ENCODE measurements around the gene PLD3. TPM values are rescaled to one million over a fixed set of nuclear protein-coding genes. Genes with fewer than 3 reads are reported as not detected.

PLD3 gene
- total RNA-seq, 3 donors from 2014 or later (not counting 1 experiment from before 2014, with no cell fraction given): 107 to 140 (median 109) TPM

GRCh38 chr19:40342644-40343311 is 5.7 kb upstream of the PLD3 start:
- no peaks in the 10 kb centered on the region for H3K9me3 ChIP-seq (ENCODE audit: control insufficient read depth, insufficient read depth, low read length)
- no peaks in the 10 kb centered on the region for H3K27me3 Mint-ChIP-seq (ENCODE audit: low read depth in 2 of 2)
- H3K36me3 Mint-ChIP-seq: no peaks in the 10 kb centered on the region
- no peak overlapping the region for H3K27ac ChIP-seq (ENCODE audit: low read length)
- no peaks in the 10 kb centered on the region for H3K9me3 Mint-ChIP-seq
- peaks cover 4 to 19% of the 10 kb centered on the region in 2 donors for H3K4me1 Mint-ChIP-seq
- DNase-seq: no peak
- peaks cover 3% of the 10 kb centered on the region for H3K36me3 ChIP-seq (ENCODE audit: control insufficient read depth, insufficient read depth, low read length)
- intact Hi-C loops (cut with micrococcal nuclease): no loop called here
- H3K4me1 ChIP-seq (ENCODE audit: control insufficient read depth, insufficient read depth, low read length): peaks cover 8% of the 10 kb centered on the region
- WGBS (ENCODE audit: insufficient coverage): 93% methylated on average over 10 of the region's 11 CpGs
- H3K27me3 ChIP-seq (ENCODE audit: control insufficient read depth, insufficient read depth, low read length): no peaks in the 10 kb centered on the region
- no peak overlapping the region for H3K27ac Mint-ChIP-seq
- TF ChIP-seq CTCF (IDR thresholded peaks at IDR 0.05): no peak
- H3K4me3 ChIP-seq (ENCODE audit: low read length): no peak overlapping the region
- no peak for ATAC-seq
- H3K4me3 Mint-ChIP-seq: no peak overlapping the region

- no peak for TF ChIP-seq CTCF (IDR thresholded peaks at IDR 0.05)
- H3K27me3 ChIP-seq (ENCODE audit: control insufficient read depth, insufficient read depth, low read length): no peaks in the 10 kb centered on the region
- H3K9me3 Mint-ChIP-seq: no peaks in the 10 kb centered on the region
- peak overlapping the region in 1 of 2 donors; percentile 14 for H3K27ac Mint-ChIP-seq
- ATAC-seq (no peak), DNase-seq (no peak)
- H3K36me3 Mint-ChIP-seq: no peaks in the 10 kb centered on the region
- H3K4me1 Mint-ChIP-seq: peaks cover 18 to 34% of the 10 kb centered on the region in 2 donors
- peaks cover 17% of the 10 kb centered on the region for H3K4me1 ChIP-seq (ENCODE audit: control insufficient read depth, insufficient read depth, low read length)
- 66% methylated on average over 7 of the region's 7 CpGs for WGBS (ENCODE audit: insufficient coverage)
- no peaks in the 10 kb centered on the region for H3K27me3 Mint-ChIP-seq (ENCODE audit: low read depth in 2 of 2)
- no peaks in the 10 kb centered on the region for H3K9me3 ChIP-seq (ENCODE audit: control insufficient read depth, insufficient read depth, low read length)
- no peak overlapping the region for H3K27ac ChIP-seq (ENCODE audit: low read length)
- intact Hi-C loops (cut with micrococcal nuclease): no loop called here
- H3K4me3 ChIP-seq (ENCODE audit: low read length): no peak overlapping the region
- H3K4me3 Mint-ChIP-seq: no peak overlapping the region
- H3K36me3 ChIP-seq (ENCODE audit: control insufficient read depth, insufficient read depth, low read length): peaks cover 3% of the 10 kb centered on the region
Measured at GRCh38 chr19:40344422-40344821, 4.1 kb upstream of the PLD3 start.

- H3K27ac Mint-ChIP-seq: peak overlapping the region; percentile 79 to 87
- TF ChIP-seq CTCF (IDR thresholded peaks at IDR 0.05): no peak
- peak overlapping the region; percentile 89 for H3K4me3 Mint-ChIP-seq
- DNase-seq: peak in 1 of 2 donors; percentile 48
- intact Hi-C loops (cut with micrococcal nuclease): loop anchor here (1.0 to 5.0 kb wide), 3 partner anchors 67 to 118 kb away; partner anchors contain the start of genes BLVRB and SPTBN4
- Histone ChIP-seq H3K27me3 (ENCODE audit: control insufficient read depth, insufficient read depth, low read length) (no peaks in the 10 kb centered on the region), H3K36me3 (ENCODE audit: control insufficient read depth, insufficient read depth, low read length) (no peaks in the 10 kb centered on the region), H3K9me3 (ENCODE audit: control insufficient read depth, insufficient read depth, low read length) (no peaks in the 10 kb centered on the region), H3K4me1 (ENCODE audit: control insufficient read depth, insufficient read depth, low read length) (peaks cover 18% of the 10 kb centered on the region), H3K27ac (ENCODE audit: low read length) (peak overlapping the region; percentile 49), H3K4me3 (ENCODE audit: low read length) (peak overlapping the region; percentile 49)
- peaks cover 27% of the 10 kb centered on the region in 2 donors for H3K4me1 Mint-ChIP-seq
- ATAC-seq: no peak
- no peaks in the 10 kb centered on the region for H3K9me3 Mint-ChIP-seq
- WGBS (ENCODE audit: insufficient coverage): 17% methylated on average over 17 of the region's 17 CpGs
- no peaks in the 10 kb centered on the region for H3K27me3 Mint-ChIP-seq (ENCODE audit: low read depth in 2 of 2)
- H3K36me3 Mint-ChIP-seq: no peaks in the 10 kb centered on the region
Measured at GRCh38 chr19:40348961-40349507, 539 bp downstream of the PLD3 start.

Data from natural killer cell (primary cell).